ENCODE measurements around the gene HRH2.
"Not testable (repeated sequence)": the region's sequence is repeated elsewhere in the genome, so short reads cannot be mapped to it uniquely, and the experiment has no call there.

HRH2 gene

GRCh38 chr5:175752826-175753535, 95.1 kb downstream of the HRH2 start:
- TF ChIP-seq, protein P1, sequence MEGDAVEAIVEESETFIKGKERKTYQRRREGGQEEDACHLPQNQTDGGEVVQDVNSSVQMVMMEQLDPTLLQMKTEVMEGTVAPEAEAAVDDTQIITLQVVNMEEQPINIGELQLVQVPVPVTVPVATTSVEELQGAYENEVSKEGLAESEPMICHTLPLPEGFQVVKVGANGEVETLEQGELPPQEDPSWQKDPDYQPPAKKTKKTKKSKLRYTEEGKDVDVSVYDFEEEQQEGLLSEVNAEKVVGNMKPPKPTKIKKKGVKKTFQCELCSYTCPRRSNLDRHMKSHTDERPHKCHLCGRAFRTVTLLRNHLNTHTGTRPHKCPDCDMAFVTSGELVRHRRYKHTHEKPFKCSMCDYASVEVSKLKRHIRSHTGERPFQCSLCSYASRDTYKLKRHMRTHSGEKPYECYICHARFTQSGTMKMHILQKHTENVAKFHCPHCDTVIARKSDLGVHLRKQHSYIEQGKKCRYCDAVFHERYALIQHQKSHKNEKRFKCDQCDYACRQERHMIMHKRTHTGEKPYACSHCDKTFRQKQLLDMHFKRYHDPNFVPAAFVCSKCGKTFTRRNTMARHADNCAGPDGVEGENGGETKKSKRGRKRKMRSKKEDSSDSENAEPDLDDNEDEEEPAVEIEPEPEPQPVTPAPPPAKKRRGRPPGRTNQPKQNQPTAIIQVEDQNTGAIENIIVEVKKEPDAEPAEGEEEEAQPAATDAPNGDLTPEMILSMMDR (IDR thresholded peaks at IDR 0.05; ENCODE audit: low read length), result no peak
- TF ChIP-seq EZH2 (IDR thresholded peaks at IDR 0.05; ENCODE audit: borderline replicate concordance, low read length), result no peak
- H3K27ac ChIP-seq (ENCODE audit: low read depth, low read length, poor library complexity, severe bottlenecking), result no peak overlapping the region
- H3K27me3 ChIP-seq (ENCODE audit: insufficient read depth, low read length), result no peaks in the 10 kb centered on the region
- H3K9me2 ChIP-seq (ENCODE audit: low read depth, low read length), result no peaks in the 10 kb centered on the region
- no peak overlapping the region for H3K4me3 ChIP-seq (ENCODE audit: low read depth, low read length, poor library complexity, severe bottlenecking)
- H3K4me2 ChIP-seq (ENCODE audit: low read length), result no peak overlapping the region
- no peaks in the 10 kb centered on the region for H3K4me1 ChIP-seq (ENCODE audit: insufficient read depth, low read length, severe bottlenecking)
- H3F3A ChIP-seq (ENCODE audit: insufficient read depth, low read length), result no peaks in the 10 kb centered on the region
- no peak overlapping the region for H3K9ac ChIP-seq (ENCODE audit: low read length)
- H3K79me2 ChIP-seq (ENCODE audit: insufficient read depth, low read length), result no peaks in the 10 kb centered on the region
- H3K9me3 ChIP-seq (ENCODE audit: low read length), result no peaks in the 10 kb centered on the region
- H2AFZ ChIP-seq (ENCODE audit: low read length), result no peak overlapping the region
- H3K36me3 ChIP-seq (ENCODE audit: insufficient read depth, low read length), result no peaks in the 10 kb centered on the region
- H4K20me1 ChIP-seq (ENCODE audit: insufficient read depth, low read length), result no peaks in the 10 kb centered on the region

DNA sequence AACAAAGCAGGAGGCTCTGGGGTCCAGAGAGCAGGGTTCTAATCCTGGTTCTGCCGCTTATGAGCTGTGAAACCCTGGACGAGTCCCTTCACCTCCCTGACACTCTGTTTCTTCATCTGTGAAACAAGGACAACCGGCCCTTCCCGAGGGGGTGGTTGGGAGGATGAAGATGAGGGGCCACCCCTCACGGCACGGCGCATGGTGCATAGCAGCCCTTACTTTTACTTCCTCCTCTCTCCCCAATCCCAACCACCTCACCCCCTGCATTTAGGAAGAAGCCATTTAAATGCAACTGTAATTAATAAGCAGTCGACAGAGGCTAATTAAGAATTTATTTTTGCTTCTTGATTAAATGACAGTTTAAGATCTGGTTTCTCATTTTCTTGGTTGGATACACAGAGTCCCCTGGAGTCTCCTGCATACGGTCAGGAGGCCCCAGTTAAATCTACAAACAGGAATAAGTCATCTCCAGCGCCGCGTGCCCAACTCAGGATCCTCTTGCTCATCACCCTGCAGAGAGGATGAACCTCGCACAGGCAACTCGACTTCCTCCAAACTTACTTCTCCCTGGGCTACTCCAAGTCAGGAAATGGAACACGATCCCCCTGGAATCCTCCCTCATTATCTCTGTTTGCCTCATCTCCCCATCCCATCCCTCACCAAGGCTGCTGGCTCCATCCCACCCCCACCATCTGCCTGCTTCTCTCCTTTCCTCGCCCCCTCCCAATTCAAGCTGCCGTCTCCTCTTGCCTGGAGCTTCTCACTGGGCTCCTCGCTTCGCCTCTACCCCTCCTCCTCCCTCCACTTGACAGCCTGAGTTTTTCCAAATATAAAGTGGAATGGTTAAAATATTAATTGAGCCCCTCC, 95.9 kb downstream of the HRH2 start:
- no peak overlapping the region for H3K4me3 ChIP-seq (ENCODE audit: low read depth, low read length, poor library complexity, severe bottlenecking)

DNA sequence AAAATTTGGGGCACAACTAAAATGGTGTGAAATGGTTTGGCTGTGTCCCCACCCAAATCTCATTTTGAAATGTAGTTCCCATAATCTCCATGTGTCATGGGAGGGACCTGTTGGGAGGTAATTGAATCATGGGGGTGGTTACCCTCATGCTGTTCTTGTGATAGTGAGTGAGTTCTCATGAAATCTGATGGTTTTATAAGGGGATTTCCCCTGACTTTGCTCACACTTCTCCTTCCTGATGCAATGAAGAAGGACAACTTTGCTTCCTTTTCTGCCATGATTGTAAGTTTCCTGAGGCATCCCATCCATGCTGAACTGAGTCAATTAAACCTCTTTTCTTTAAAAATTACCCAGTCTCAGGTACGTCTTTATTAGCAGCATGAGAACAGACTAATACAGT, 102.1 kb downstream of the HRH2 start:
- not testable (repeated sequence) for H4K20me1 ChIP-seq (ENCODE audit: insufficient read depth, low read length); H3K36me3 ChIP-seq (ENCODE audit: insufficient read depth, low read length); H3K9ac ChIP-seq (ENCODE audit: low read length); H3F3A ChIP-seq (ENCODE audit: insufficient read depth, low read length); H2AFZ ChIP-seq (ENCODE audit: low read length); H3K4me2 ChIP-seq (ENCODE audit: low read length); H3K27ac ChIP-seq (ENCODE audit: low read depth, low read length, poor library complexity, severe bottlenecking); H3K27me3 ChIP-seq (ENCODE audit: insufficient read depth, low read length); H3K9me2 ChIP-seq (ENCODE audit: low read depth, low read length); H3K79me2 ChIP-seq (ENCODE audit: insufficient read depth, low read length); H3K9me3 ChIP-seq (ENCODE audit: low read length); H3K4me3 ChIP-seq (ENCODE audit: low read depth, low read length, poor library complexity, severe bottlenecking); H3K4me1 ChIP-seq (ENCODE audit: insufficient read depth, low read length, severe bottlenecking)

More for the DNA sequence above, 95.9 kb downstream of the HRH2 start:
- no peaks in the 10 kb centered on the region for H3K27me3 ChIP-seq (ENCODE audit: insufficient read depth, low read length)
- H3K9me2 ChIP-seq (ENCODE audit: low read depth, low read length), result no peaks in the 10 kb centered on the region
- H3K36me3 ChIP-seq (ENCODE audit: insufficient read depth, low read length), result no peaks in the 10 kb centered on the region
- H3K9ac ChIP-seq (ENCODE audit: low read length), result no peak overlapping the region
- no peaks in the 10 kb centered on the region for H3K9me3 ChIP-seq (ENCODE audit: low read length)
- no peak overlapping the region for H3K27ac ChIP-seq (ENCODE audit: low read depth, low read length, poor library complexity, severe bottlenecking)
- H3K4me1 ChIP-seq (ENCODE audit: insufficient read depth, low read length, severe bottlenecking), result no peaks in the 10 kb centered on the region
- H2AFZ ChIP-seq (ENCODE audit: low read length), result no peak overlapping the region
- TF ChIP-seq, protein P1 (IDR thresholded peaks at IDR 0.05; ENCODE audit: low read length), result no peak
- no peak for TF ChIP-seq EZH2 (IDR thresholded peaks at IDR 0.05; ENCODE audit: borderline replicate concordance, low read length)
- H3K79me2 ChIP-seq (ENCODE audit: insufficient read depth, low read length), result no peaks in the 10 kb centered on the region
- no peaks in the 10 kb centered on the region for H3F3A ChIP-seq (ENCODE audit: insufficient read depth, low read length)
- H4K20me1 ChIP-seq (ENCODE audit: insufficient read depth, low read length), result no peaks in the 10 kb centered on the region
- no peak overlapping the region for H3K4me2 ChIP-seq (ENCODE audit: low read length)

Measured in OCI-LY1 (cell line).